ENCODE data around the gene PPP1R14B. TPM values are rescaled to one million over a fixed set of nuclear protein-coding genes. Genes with fewer than 3 reads are reported as not detected.

Gene PPP1R14B
- total RNA-seq, 1 donor from 2014 or later: 76.5 TPM

- Histone ChIP-seq H3K27me3 (no peaks in the 10 kb centered on the region), H3K9me3 (no peaks in the 10 kb centered on the region), H3K27ac (peak overlapping the region; percentile 17), H3K4me3 (no peak overlapping the region), H3K4me1 (peaks cover 47% of the 10 kb centered on the region), H3K36me3 (peaks cover 10% of the 10 kb centered on the region)
- ATAC-seq (no peak), DNase-seq (peak; percentile 63)
- intact Hi-C loops (cut with DNase I): no loop called here
- no peak for TF ChIP-seq CTCF (IDR thresholded peaks at IDR 0.05)
Observed at GRCh38 chr11:64208796-64209562, 37.8 kb downstream of the PPP1R14B start.

GRCh38 chr11:64208086-64208795 is 38.5 kb downstream of the PPP1R14B start:
- Histone ChIP-seq H3K27ac (peak overlapping the region; percentile 88), H3K36me3 (peaks cover 17% of the 10 kb centered on the region), H3K9me3 (no peaks in the 10 kb centered on the region), H3K4me3 (peak overlapping the region; percentile 54), H3K27me3 (no peaks in the 10 kb centered on the region), H3K4me1 (peaks cover 47% of the 10 kb centered on the region)
- ATAC-seq (no peak), DNase-seq (no peak)
- TF ChIP-seq CTCF (IDR thresholded peaks at IDR 0.05): no peak
- intact Hi-C loops (cut with DNase I): no loop called here

- intact Hi-C loops (cut with DNase I): no loop called here
- DNase-seq (peak; percentile 83), ATAC-seq (peak; percentile 60)
- H3K4me1 ChIP-seq: peaks cover 47% of the 10 kb centered on the region
- H3K4me3 ChIP-seq: peak overlapping the region; percentile 54
- H3K9me3 ChIP-seq: no peaks in the 10 kb centered on the region
- TF ChIP-seq CTCF (IDR thresholded peaks at IDR 0.05): no peak
- H3K27me3 ChIP-seq: no peaks in the 10 kb centered on the region
- peaks cover 25% of the 10 kb centered on the region for H3K36me3 ChIP-seq
- H3K27ac ChIP-seq: peak overlapping the region; percentile 88
Observed at GRCh38 chr11:64207256-64208085, 39.3 kb downstream of the PPP1R14B start.

- Histone ChIP-seq H3K9me3 (no peaks in the 10 kb centered on the region), H3K27ac (peak within 1 kb of the TSS; percentile 88), H3K36me3 (peaks cover 28% of the 10 kb centered on the region), H3K4me3 (peak within 1 kb of the TSS; percentile 54), H3K4me1 (peaks cover 47% of the 10 kb centered on the region), H3K27me3 (no peaks in the 10 kb centered on the region)
- peak; percentile 69 for ATAC-seq
- no peak for TF ChIP-seq CTCF (IDR thresholded peaks at IDR 0.05)
- DNase-seq: peak; percentile 88
- intact Hi-C loops (cut with DNase I): no loop called here
Observed at GRCh38 chr11:64206457-64207255, 40.1 kb downstream of the PPP1R14B start, which contains the start of gene FERMT3. TSS of gene FERMT3 (plus strand) at chr11:64206721. CDS start at chr11:64207365, 644 bp downstream.

Measured in upper lobe of right lung (tissue), 1 donor.